ENCODE data around the gene SYT15B.
"Not testable (repeated sequence)": the region's sequence is repeated elsewhere in the genome, so short reads cannot be mapped to it uniquely, and the experiment has no call there.

Gene SYT15B

GRCh38 chr10:47763554-47764175 lies at the start of gene SYT15B:
Gene SYT15B (minus strand): TSS chr10:47763592. CDS start chr10:47762640, 952 bp downstream.
- not testable (repeated sequence) for DNase-seq

GRCh38 chr10:47779590-47779989 lies 16.2 kb upstream of the SYT15B start:
- DNase-seq, result not testable (repeated sequence)

- DNase-seq, result not testable (repeated sequence)
Measured at GRCh38 chr10:47775361-47776231, 12.2 kb upstream of the SYT15B start.

GRCh38 chr10:47770745-47771144 lies 7.4 kb upstream of the SYT15B start:
- DNase-seq, result not testable (repeated sequence)

- DNase-seq, result not testable (repeated sequence)
Measured at GRCh38 chr10:47768578-47769115, 5.3 kb upstream of the SYT15B start.

- DNase-seq, result not testable (repeated sequence)
Measured at GRCh38 chr10:47768085-47768484, 4.7 kb upstream of the SYT15B start.

GRCh38 chr10:47767236-47767635 lies 3.8 kb upstream of the SYT15B start:
- DNase-seq, result not testable (repeated sequence)

GRCh38 chr10:47765232-47765631 lies 1.8 kb upstream of the SYT15B start:
- not testable (repeated sequence) for DNase-seq

- not testable (repeated sequence) for DNase-seq
Measured at GRCh38 chr10:47762674-47763553, 478 bp downstream of the SYT15B start.

GRCh38 chr10:47758855-47759254 lies 4.5 kb downstream of the SYT15B start:
- not testable (repeated sequence) for DNase-seq

GRCh38 chr10:47756169-47756568 lies 7.2 kb downstream of the SYT15B start:
- DNase-seq, result not testable (repeated sequence)

GRCh38 chr10:47753871-47754270 lies 9.5 kb downstream of the SYT15B start:
- not testable (repeated sequence) for DNase-seq

GRCh38 chr10:47753176-47753575 lies 10.2 kb downstream of the SYT15B start:
- DNase-seq, result not testable (repeated sequence)

GRCh38 chr10:47751821-47752220 lies 11.6 kb downstream of the SYT15B start:
- DNase-seq, result not testable (repeated sequence)

- DNase-seq, result not testable (repeated sequence)
Measured at GRCh38 chr10:47750360-47750759, 13.0 kb downstream of the SYT15B start.

- not testable (repeated sequence) for DNase-seq
Measured at GRCh38 chr10:47746780-47747376, 16.5 kb downstream of the SYT15B start.

GRCh38 chr10:47744881-47745280 lies 18.5 kb downstream of the SYT15B start:
- DNase-seq, result not testable (repeated sequence)

GRCh38 chr10:47743611-47744550 lies 19.5 kb downstream of the SYT15B start:
- peak; percentile 9 for DNase-seq

- DNase-seq, result not testable (repeated sequence)
Measured at GRCh38 chr10:47740868-47741267, 22.5 kb downstream of the SYT15B start.

GRCh38 chr10:47730911-47731310 lies 32.5 kb downstream of the SYT15B start:
- not testable (repeated sequence) for DNase-seq

GRCh38 chr10:47725740-47726139 lies 37.7 kb downstream of the SYT15B start:
- DNase-seq, result not testable (repeated sequence)

All from activated CD4-positive, alpha-beta T cell treated with anti-CD3 and anti-CD28 coated beads for 1 hour (primary cell).